Measurements from ENCODE around the gene SLC25A3. TPM values are rescaled to one million over a fixed set of nuclear protein-coding genes. Genes with fewer than 3 reads are reported as not detected.

SLC25A3 gene
- total RNA-seq, 1 experiment from 2014 or later, result 547 TPM

GRCh38 chr12:98579835-98580234 lies 13.7 kb upstream of the SLC25A3 start:
- ChIA-PET CTCF (no interaction called here), POLR2A (ENCODE audit: unreplicated experiment) (no interaction called here)
- Histone ChIP-seq H3K27me3 (ENCODE audit: low read length) (no peaks in the 10 kb centered on the region), H3K9me3 (ENCODE audit: low read length) (no peaks in the 10 kb centered on the region), H3K36me3 (ENCODE audit: low read depth, low read length) (no peaks in the 10 kb centered on the region), H3K9me2 (replicated peaks; ENCODE audit: low read length) (no peaks in the 10 kb centered on the region), H3F3A (ENCODE audit: low read length, unreplicated experiment) (no peaks in the 10 kb centered on the region), H4K20me1 (ENCODE audit: low read length) (no peaks in the 10 kb centered on the region), H2AFZ (ENCODE audit: low read length) (no peak overlapping the region), H3K4me1 (ENCODE audit: insufficient read depth, low read length) (0 out of 2 replicates have a peak, but pooled peaks cover 6% of the 10 kb centered on the region), H3K9ac (ENCODE audit: low read length) (no peak overlapping the region), H3K4me2 (ENCODE audit: low read length) (no peak overlapping the region), H3K4me3 (ENCODE audit: low read length) (no peak overlapping the region), H3K27ac (ENCODE audit: low read length) (no peak overlapping the region), H3K79me2 (ENCODE audit: low read length) (no peaks in the 10 kb centered on the region)
- no peak for ATAC-seq
- TF ChIP-seq EZH2phosphoT487 (IDR thresholded peaks at IDR 0.05; ENCODE audit: borderline replicate concordance, low read length) (no peak), EZH2 (IDR thresholded peaks at IDR 0.05; ENCODE audit: low read length, unreplicated experiment) (no peak), CTCF (conservative IDR thresholded peaks at IDR 0.05; ENCODE audit: low read depth, low read length) (no peak)
- no TSS peak for BruUV-seq (replicated peaks)
- no peak for DNase-seq
- intact Hi-C loops (cut with micrococcal nuclease), result no loop called here

- no peak overlapping the region for H2AFZ ChIP-seq (ENCODE audit: low read length)
- no peaks in the 10 kb centered on the region for H4K20me1 ChIP-seq (ENCODE audit: low read length)
- ATAC-seq (no peak), DNase-seq (no peak)
- TF ChIP-seq EZH2phosphoT487 (IDR thresholded peaks at IDR 0.05; ENCODE audit: borderline replicate concordance, low read length) (no peak), CTCF (conservative IDR thresholded peaks at IDR 0.05; ENCODE audit: low read depth, low read length) (no peak), EZH2 (IDR thresholded peaks at IDR 0.05; ENCODE audit: low read length, unreplicated experiment) (no peak)
- no peaks in the 10 kb centered on the region for H3F3A ChIP-seq (ENCODE audit: low read length, unreplicated experiment)
- BruUV-seq (replicated peaks), result no TSS peak
- no peak overlapping the region for H3K27ac ChIP-seq (ENCODE audit: low read length)
- H3K79me2 ChIP-seq (ENCODE audit: low read length), result no peaks in the 10 kb centered on the region
- H3K4me2 ChIP-seq (ENCODE audit: low read length), result no peak overlapping the region
- H3K27me3 ChIP-seq (ENCODE audit: low read length), result no peaks in the 10 kb centered on the region
- H3K9ac ChIP-seq (ENCODE audit: low read length), result no peak overlapping the region
- CTCF ChIA-PET, result no interaction called here
- H3K4me1 ChIP-seq (ENCODE audit: insufficient read depth, low read length), result 0 out of 2 replicates have a peak, but pooled peaks cover 6% of the 10 kb centered on the region
- no peaks in the 10 kb centered on the region for H3K9me2 ChIP-seq (replicated peaks; ENCODE audit: low read length)
- POLR2A ChIA-PET (ENCODE audit: unreplicated experiment), result no interaction called here
- intact Hi-C loops (cut with micrococcal nuclease), result no loop called here
- H3K36me3 ChIP-seq (ENCODE audit: low read depth, low read length), result no peaks in the 10 kb centered on the region
- no peaks in the 10 kb centered on the region for H3K9me3 ChIP-seq (ENCODE audit: low read length)
- H3K4me3 ChIP-seq (ENCODE audit: low read length), result no peak overlapping the region
These were observed 12.8 kb upstream of the SLC25A3 start for GRCh38 chr12:98580695-98581094.

- BruUV-seq (replicated peaks), result no TSS peak
- intact Hi-C loops (cut with micrococcal nuclease), result no loop called here
- TF ChIP-seq EZH2 (IDR thresholded peaks at IDR 0.05; ENCODE audit: low read length, unreplicated experiment), result no peak
- no peak for TF ChIP-seq EZH2phosphoT487 (IDR thresholded peaks at IDR 0.05; ENCODE audit: borderline replicate concordance, low read length)
- no peak for TF ChIP-seq CTCF (conservative IDR thresholded peaks at IDR 0.05; ENCODE audit: low read depth, low read length)
- no peak overlapping the region for H3K4me2 ChIP-seq (ENCODE audit: low read length)
- H3K9me2 ChIP-seq (replicated peaks; ENCODE audit: low read length), result no peaks in the 10 kb centered on the region
- DNase-seq (no peak), ATAC-seq (no peak)
- 0 out of 2 replicates have a peak, but pooled peaks cover 6% of the 10 kb centered on the region for H3K4me1 ChIP-seq (ENCODE audit: insufficient read depth, low read length)
- ChIA-PET POLR2A (ENCODE audit: unreplicated experiment) (no interaction called here), CTCF (interaction anchor here (0.6 kb wide), 1 partner anchor 25 kb away, joined by 5 read pairs; no protein-coding TSS in a partner anchor)
- no peaks in the 10 kb centered on the region for H3K9me3 ChIP-seq (ENCODE audit: low read length)
- H3K36me3 ChIP-seq (ENCODE audit: low read depth, low read length), result no peaks in the 10 kb centered on the region
- H3F3A ChIP-seq (ENCODE audit: low read length, unreplicated experiment), result no peaks in the 10 kb centered on the region
- no peak overlapping the region for H3K4me3 ChIP-seq (ENCODE audit: low read length)
- H4K20me1 ChIP-seq (ENCODE audit: low read length), result no peaks in the 10 kb centered on the region
- no peak overlapping the region for H3K27ac ChIP-seq (ENCODE audit: low read length)
- H3K79me2 ChIP-seq (ENCODE audit: low read length), result no peaks in the 10 kb centered on the region
- H2AFZ ChIP-seq (ENCODE audit: low read length), result no peak overlapping the region
- no peaks in the 10 kb centered on the region for H3K27me3 ChIP-seq (ENCODE audit: low read length)
- H3K9ac ChIP-seq (ENCODE audit: low read length), result no peak overlapping the region
These were observed 12.4 kb upstream of the SLC25A3 start for GRCh38 chr12:98581101-98581500.

Data from PC-3 (cell line).